NCI-H524 treated with DMSO at 0.1 percent for 48 hours (cell line): Measurements from ENCODE around the gene FAM161B.
"Not testable (repeated sequence)": the region's sequence is repeated elsewhere in the genome, so short reads cannot be mapped to it uniquely, and the experiment has no call there.

ENCODE experiments used
- DNase-seq: peaks from one replicate; lab custom pipeline; 2025; lab: John Stamatoyannopoulos, UW

The FAM161B gene

GRCh38 chr14:73949752-73950734, at the start of gene FAM161B, which contains the start of gene COQ6:
Gene FAM161B (minus strand): TSS chr14:73950094. CDS start chr14:73950026, 68 bp downstream.
Gene COQ6 (plus strand): TSS chr14:73950302. CDS start chr14:73950333, 31 bp downstream.
- peak; percentile 98 for DNase-seq

GRCh38 chr14:73998726-73999125, 48.8 kb upstream of the FAM161B start:
- no peak for DNase-seq

GRCh38 chr14:73997944-73998447, 48.1 kb upstream of the FAM161B start:
- DNase-seq: no peak

- DNase-seq: no peak
Observed at GRCh38 chr14:73997108-73997943, 47.4 kb upstream of the FAM161B start.

- DNase-seq: no peak
Observed at GRCh38 chr14:73996731-73997107, 46.8 kb upstream of the FAM161B start.

- no peak for DNase-seq
Observed at GRCh38 chr14:73995977-73996378, 46.1 kb upstream of the FAM161B start.

- not testable (repeated sequence) for DNase-seq
Observed at GRCh38 chr14:73994926-73995325, 45.0 kb upstream of the FAM161B start.

- DNase-seq: no peak
Observed at GRCh38 chr14:73991092-73991491, 41.2 kb upstream of the FAM161B start.

GRCh38 chr14:73988656-73989055, 38.8 kb upstream of the FAM161B start:
- DNase-seq: not testable (repeated sequence)

- no peak for DNase-seq
Observed at GRCh38 chr14:73988065-73988464, 38.2 kb upstream of the FAM161B start.

GRCh38 chr14:73977896-73978295, 28.0 kb upstream of the FAM161B start:
- DNase-seq: no peak

GRCh38 chr14:73976125-73976524, 26.2 kb upstream of the FAM161B start:
- DNase-seq: no peak

- DNase-seq: peak; percentile 23
Observed at GRCh38 chr14:73973497-73973896, 23.6 kb upstream of the FAM161B start.

GRCh38 chr14:73968885-73969284, 19.0 kb upstream of the FAM161B start:
- no peak for DNase-seq

- DNase-seq: no peak
Observed at GRCh38 chr14:73965216-73965615, 15.3 kb upstream of the FAM161B start.

GRCh38 chr14:73961192-73961591, 11.3 kb upstream of the FAM161B start:
- no peak for DNase-seq

GRCh38 chr14:73958591-73958990, 8.7 kb upstream of the FAM161B start:
- DNase-seq: no peak

- no peak for DNase-seq
Observed at GRCh38 chr14:73955674-73956073, 5.8 kb upstream of the FAM161B start.

GRCh38 chr14:73953731-73954130, 3.8 kb upstream of the FAM161B start:
- no peak for DNase-seq

- DNase-seq: no peak
Observed at GRCh38 chr14:73945159-73945670, 4.7 kb downstream of the FAM161B start.

- no peak for DNase-seq
Observed at GRCh38 chr14:73944432-73945158, 5.3 kb downstream of the FAM161B start.
